Smooth muscle cell (in vitro differentiated cells): Measurements from ENCODE around the gene SPOPL. TPM values are rescaled to one million over a fixed set of nuclear protein-coding genes. Genes with fewer than 3 reads are reported as not detected.

Experiments used
- DNase-seq: peaks from one replicate; lab custom pipeline; 2025; ENCODE audit not compliant: unreplicated experiment; lab: John Stamatoyannopoulos, UW
- H2AFZ ChIP-seq: fragments of 200-600 bp; sonication (generic); 2 replicates; pipeline ENCODE4 v1.6.0; 2016; ENCODE audit warnings: antibody characterized with exemption, low read depth, mild to moderate bottlenecking
- H3F3A ChIP-seq: fragments of 200-600 bp; sonication (generic); 2 replicates; pipeline ENCODE4 v1.6.0; 2017; ENCODE audit warnings: antibody characterized with exemption, low read depth
- H3K27ac ChIP-seq: fragments of 200-600 bp; sonication (generic); 2 replicates; pipeline ENCODE4 v1.5.1; 2016; ENCODE audit warnings: low read depth, mild to moderate bottlenecking
- H3K27me3 ChIP-seq: fragments of 200-600 bp; sonication (generic); 2 replicates; pipeline ENCODE4 v1.6.1; 2016; ENCODE audit warnings: low read depth, mild to moderate bottlenecking
- H3K36me3 ChIP-seq: fragments of 200-600 bp; sonication (generic); 2 replicates; pipeline ENCODE4 v1.5.1; 2016; ENCODE audit warnings: low read depth
- H3K4me1 ChIP-seq: fragments of 200-600 bp; sonication (generic); 2 replicates; pipeline ENCODE4 v1.5.1; 2016; ENCODE audit warnings: low read depth
- H3K4me2 ChIP-seq: fragments of 200-600 bp; sonication (generic); 2 replicates; pipeline ENCODE4 v1.6.0; 2016; ENCODE audit warnings: mild to moderate bottlenecking
- H3K4me3 ChIP-seq: fragments of 200-600 bp; sonication (generic); 2 replicates; pipeline ENCODE4 v1.5.1; 2016; ENCODE audit warnings: mild to moderate bottlenecking
- H3K79me2 ChIP-seq: fragments of 200-600 bp; sonication (generic); 2 replicates; pipeline ENCODE4 v1.6.0; 2016; ENCODE audit warnings: low read depth, mild to moderate bottlenecking
- H3K9ac ChIP-seq: fragments of 200-600 bp; sonication (generic); 2 replicates; pipeline ENCODE4 v1.6.0; 2016; ENCODE audit warnings: low read depth
- H3K9me3 ChIP-seq: fragments of 200-600 bp; sonication (generic); replicated peaks from 2 replicates; pipeline ENCODE4 v1.5.1; 2016; ENCODE audit warnings: low read depth
- H4K20me1 ChIP-seq: fragments of 200-600 bp; sonication (generic); 2 replicates; pipeline ENCODE4 v1.6.0; 2016; ENCODE audit warnings: low read depth
- CTCF ChIP-seq: fragments of 200-600 bp; sonication (generic); IDR thresholded peaks from 2 replicates; pipeline ENCODE4 v1.5.1; 2017; ENCODE audit warnings: borderline replicate concordance, mild to moderate bottlenecking, antibody characterized with exemption; ENCODE audit not compliant: insufficient read depth, poor library complexity, severe bottlenecking
- WGBS: methylation state at CpG from one replicate; pipeline ENCODE4 v1.1.7; 2016; ENCODE audit warnings: low lambda C conversion rate; 5-methylcytosine and 5-hydroxymethylcytosine counted together
- polyA plus RNA-seq: library from polyadenylated mRNA; unstranded; fragments of >200 nt; fragmentation: Nextera tagmentation; extraction: Ambion mirVana; gene quantifications from 2 replicates; pipeline ENCODE4 v1.2.1, GENCODE V29; 2016
- total RNA-seq: library from RNA; depleted of rRNA; stranded (reverse); fragments of >200 nt; gene quantifications from 2 replicates; pipeline ENCODE4 v1.2.3, GENCODE V29; 2014

Gene SPOPL
- total and polyA plus RNA-seq, 2 experiments from 2014 or later, result 3.7 to 27.7 TPM

- Histone ChIP-seq H3K4me3 (no peak overlapping the region), H3K4me2 (no peak overlapping the region), H3K27ac (no peak overlapping the region), H3K4me1 (no peaks in the 10 kb centered on the region), H4K20me1 (peaks cover 56% of the 10 kb centered on the region), H3F3A (no peaks in the 10 kb centered on the region), H2AFZ (no peak overlapping the region), H3K36me3 (peaks cover 3% of the 10 kb centered on the region), H3K9ac (no peak overlapping the region), H3K79me2 (peaks cover 49% of the 10 kb centered on the region), H3K9me3 (no peaks in the 10 kb centered on the region), H3K27me3 (no peaks in the 10 kb centered on the region)
- WGBS, result 97% methylated on average over 4 of the region's 4 CpGs
- no peak for TF ChIP-seq CTCF
- DNase-seq, result no peak
Observed at GRCh38 chr2:138550172-138550571, 48.6 kb downstream of the SPOPL start.

- H3K27ac ChIP-seq, result no peak overlapping the region
- peaks cover 3% of the 10 kb centered on the region for H3K36me3 ChIP-seq
- no peak overlapping the region for H3K4me2 ChIP-seq
- WGBS, result 83% methylated on average over 3 of the region's 3 CpGs
- no peaks in the 10 kb centered on the region for H3F3A ChIP-seq
- H3K79me2 ChIP-seq, result peaks cover 44% of the 10 kb centered on the region
- TF ChIP-seq CTCF, result no peak
- no peaks in the 10 kb centered on the region for H3K27me3 ChIP-seq
- DNase-seq, result no peak
- peaks cover 52% of the 10 kb centered on the region for H4K20me1 ChIP-seq
- H3K4me3 ChIP-seq, result no peak overlapping the region
- no peaks in the 10 kb centered on the region for H3K9me3 ChIP-seq
- no peaks in the 10 kb centered on the region for H3K4me1 ChIP-seq
- H2AFZ ChIP-seq, result no peak overlapping the region
- H3K9ac ChIP-seq, result no peak overlapping the region
Observed at GRCh38 chr2:138550670-138551287, 49.2 kb downstream of the SPOPL start.

- no peaks in the 10 kb centered on the region for H3K4me1 ChIP-seq
- H4K20me1 ChIP-seq, result peaks cover 19% of the 10 kb centered on the region
- no peak for TF ChIP-seq CTCF
- peaks cover 3% of the 10 kb centered on the region for H3K36me3 ChIP-seq
- WGBS, result 100% methylated on average over 3 of the region's 3 CpGs
- peaks cover 11% of the 10 kb centered on the region for H3K79me2 ChIP-seq
- H3K9me3 ChIP-seq, result no peaks in the 10 kb centered on the region
- H2AFZ ChIP-seq, result no peak overlapping the region
- H3K4me2 ChIP-seq, result no peak overlapping the region
- DNase-seq, result no peak
- no peak overlapping the region for H3K27ac ChIP-seq
- no peak overlapping the region for H3K4me3 ChIP-seq
- H3K27me3 ChIP-seq, result no peaks in the 10 kb centered on the region
- no peaks in the 10 kb centered on the region for H3F3A ChIP-seq
- H3K9ac ChIP-seq, result no peak overlapping the region
Observed at GRCh38 chr2:138554123-138554522, 52.6 kb downstream of the SPOPL start.

GRCh38 chr2:138559641-138560040, 58.1 kb downstream of the SPOPL start:
- Histone ChIP-seq H3F3A (no peaks in the 10 kb centered on the region), H3K9ac (no peak overlapping the region), H3K27me3 (no peaks in the 10 kb centered on the region), H3K4me3 (no peak overlapping the region), H2AFZ (no peak overlapping the region), H3K36me3 (peaks cover 20% of the 10 kb centered on the region), H3K9me3 (no peaks in the 10 kb centered on the region), H3K4me1 (no peaks in the 10 kb centered on the region), H4K20me1 (no peaks in the 10 kb centered on the region), H3K79me2 (no peaks in the 10 kb centered on the region), H3K27ac (no peak overlapping the region), H3K4me2 (no peak overlapping the region)
- no peak for TF ChIP-seq CTCF
- WGBS, result 92% methylated on average over 1 of the region's 1 CpG
- DNase-seq, result no peak
